Measurements from ENCODE around the gene ADPRM. TPM values are rescaled to one million over a fixed set of nuclear protein-coding genes. Genes with fewer than 3 reads are reported as not detected.

ADPRM gene
- total RNA-seq, 4 donors from 2014 or later, result 5.2 to 39.2 (median 26.5) TPM

GRCh38 chr17:10657879-10658278 lies 39.5 kb upstream of the ADPRM start:
- in situ Hi-C loops (cut with MboI; ENCODE audit: low sequenced_read_pairs in 4 of 4) (no loop called here), intact Hi-C loops (cut with DNase I; ENCODE audit: low total_unique reads) (no loop called here)
- H3K4me1 ChIP-seq, result peaks cover 0 to 6% of the 10 kb centered on the region in 2 donors
- no peak overlapping the region for H3K4me3 ChIP-seq
- no peaks in the 10 kb centered on the region for H3K36me3 ChIP-seq
- ATAC-seq (no peak), DNase-seq (no peak)
- H3K9me3 ChIP-seq, result no peaks in the 10 kb centered on the region
- TF ChIP-seq, protein P1, sequence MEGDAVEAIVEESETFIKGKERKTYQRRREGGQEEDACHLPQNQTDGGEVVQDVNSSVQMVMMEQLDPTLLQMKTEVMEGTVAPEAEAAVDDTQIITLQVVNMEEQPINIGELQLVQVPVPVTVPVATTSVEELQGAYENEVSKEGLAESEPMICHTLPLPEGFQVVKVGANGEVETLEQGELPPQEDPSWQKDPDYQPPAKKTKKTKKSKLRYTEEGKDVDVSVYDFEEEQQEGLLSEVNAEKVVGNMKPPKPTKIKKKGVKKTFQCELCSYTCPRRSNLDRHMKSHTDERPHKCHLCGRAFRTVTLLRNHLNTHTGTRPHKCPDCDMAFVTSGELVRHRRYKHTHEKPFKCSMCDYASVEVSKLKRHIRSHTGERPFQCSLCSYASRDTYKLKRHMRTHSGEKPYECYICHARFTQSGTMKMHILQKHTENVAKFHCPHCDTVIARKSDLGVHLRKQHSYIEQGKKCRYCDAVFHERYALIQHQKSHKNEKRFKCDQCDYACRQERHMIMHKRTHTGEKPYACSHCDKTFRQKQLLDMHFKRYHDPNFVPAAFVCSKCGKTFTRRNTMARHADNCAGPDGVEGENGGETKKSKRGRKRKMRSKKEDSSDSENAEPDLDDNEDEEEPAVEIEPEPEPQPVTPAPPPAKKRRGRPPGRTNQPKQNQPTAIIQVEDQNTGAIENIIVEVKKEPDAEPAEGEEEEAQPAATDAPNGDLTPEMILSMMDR (IDR thresholded peaks at IDR 0.05 in 4 of 5, conservative IDR thresholded peaks at IDR 0.05 in 1 of 5), result no peak
- no peak for TF ChIP-seq POLR2A (IDR thresholded peaks at IDR 0.05)
- H3K27me3 ChIP-seq, result no peaks in the 10 kb centered on the region
- H3K27ac ChIP-seq, result no peak overlapping the region

DNA sequence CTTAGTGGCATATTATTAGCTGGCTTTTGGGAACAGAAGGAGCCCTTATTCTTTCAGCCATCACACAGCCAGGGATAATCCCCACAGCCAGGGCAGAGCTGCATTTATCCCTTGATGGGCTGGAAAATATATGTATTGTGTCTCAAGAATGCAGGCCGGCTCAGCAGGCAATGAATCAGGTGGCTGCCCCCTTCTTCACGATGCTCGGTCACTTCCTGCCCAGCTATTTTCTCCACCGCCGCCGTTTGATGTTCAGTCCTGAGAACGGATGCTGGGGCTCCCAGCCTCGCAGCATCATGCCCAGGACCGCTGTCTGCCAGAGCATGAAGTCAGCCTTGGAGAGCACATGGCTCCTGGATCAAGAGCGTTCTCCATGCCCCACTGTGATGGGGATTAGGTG lies 36.0 kb upstream of the ADPRM start:
- Histone ChIP-seq H3K27me3 (no peaks in the 10 kb centered on the region), H3K4me3 (no peak overlapping the region), H3K9me3 (no peaks in the 10 kb centered on the region), H3K27ac (no peak overlapping the region), H3K4me1 (peaks cover 0 to 6% of the 10 kb centered on the region in 2 donors), H3K36me3 (no peaks in the 10 kb centered on the region)
- intact Hi-C loops (cut with DNase I; ENCODE audit: low total_unique reads) (no loop called here), in situ Hi-C loops (cut with MboI; ENCODE audit: low sequenced_read_pairs in 4 of 4) (no loop called here)
- ATAC-seq (no peak), DNase-seq (no peak)
- no peak for TF ChIP-seq POLR2A (IDR thresholded peaks at IDR 0.05)
- TF ChIP-seq, protein P1 (IDR thresholded peaks at IDR 0.05 in 4 of 5, conservative IDR thresholded peaks at IDR 0.05 in 1 of 5), result no peak

GRCh38 chr17:10663231-10663630 lies 34.2 kb upstream of the ADPRM start:
- H3K4me1 ChIP-seq, result no peaks in the 10 kb centered on the region
- DNase-seq, result no peak
- H3K27me3 ChIP-seq, result no peaks in the 10 kb centered on the region
- TF ChIP-seq, protein P1 (IDR thresholded peaks at IDR 0.05 in 4 of 5, conservative IDR thresholded peaks at IDR 0.05 in 1 of 5), result no peak
- no peak for TF ChIP-seq POLR2A (IDR thresholded peaks at IDR 0.05)
- intact Hi-C loops (cut with DNase I; ENCODE audit: low total_unique reads) (no loop called here), in situ Hi-C loops (cut with MboI; ENCODE audit: low sequenced_read_pairs in 4 of 4) (no loop called here)
- H3K9me3 ChIP-seq, result no peaks in the 10 kb centered on the region
- H3K36me3 ChIP-seq, result no peaks in the 10 kb centered on the region
- ATAC-seq, result no peak
- no peak overlapping the region for H3K4me3 ChIP-seq
- H3K27ac ChIP-seq, result no peak overlapping the region

DNA sequence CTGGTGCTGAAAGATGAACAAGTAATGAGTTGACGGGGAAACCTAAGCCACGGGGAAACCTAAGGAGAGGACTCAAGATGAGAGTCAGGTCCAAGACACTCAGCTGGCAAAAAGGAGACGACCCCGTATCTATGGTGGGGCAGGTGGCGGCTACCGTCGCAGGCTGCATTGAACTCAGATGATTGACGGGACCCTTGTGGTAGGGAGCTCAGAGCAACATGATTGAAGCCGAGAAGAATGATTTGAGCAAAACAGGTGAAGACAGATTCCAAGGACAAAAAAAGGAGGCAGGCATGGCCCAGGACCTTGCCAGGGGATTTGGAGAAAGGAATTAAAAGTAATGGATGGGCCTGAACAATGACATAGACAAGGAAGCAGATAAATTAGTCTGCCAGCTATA lies 32.8 kb upstream of the ADPRM start:
- Histone ChIP-seq H3K4me1 (no peaks in the 10 kb centered on the region), H3K27me3 (no peaks in the 10 kb centered on the region), H3K36me3 (no peaks in the 10 kb centered on the region), H3K9me3 (no peaks in the 10 kb centered on the region), H3K4me3 (no peak overlapping the region), H3K27ac (no peak overlapping the region)
- in situ Hi-C loops (cut with MboI; ENCODE audit: low sequenced_read_pairs in 4 of 4), result no loop called here
- ATAC-seq (no peak), DNase-seq (no peak)
- no peak for TF ChIP-seq POLR2A (IDR thresholded peaks at IDR 0.05)
- TF ChIP-seq, protein P1 (IDR thresholded peaks at IDR 0.05 in 4 of 5, conservative IDR thresholded peaks at IDR 0.05 in 1 of 5), result no peak
- intact Hi-C loops (cut with DNase I; ENCODE audit: low total_unique reads), result no loop called here

GRCh38 chr17:10666906-10667305 lies 30.5 kb upstream of the ADPRM start:
- ATAC-seq, result no peak
- TF ChIP-seq POLR2A (IDR thresholded peaks at IDR 0.05), result no peak
- TF ChIP-seq, protein P1 (IDR thresholded peaks at IDR 0.05 in 4 of 5, conservative IDR thresholded peaks at IDR 0.05 in 1 of 5), result no peak
- Histone ChIP-seq H3K9me3 (no peaks in the 10 kb centered on the region), H3K27me3 (no peaks in the 10 kb centered on the region), H3K27ac (no peak overlapping the region), H3K36me3 (no peaks in the 10 kb centered on the region), H3K4me1 (no peaks in the 10 kb centered on the region), H3K4me3 (no peak overlapping the region)
- no peak for DNase-seq
- in situ Hi-C loops (cut with MboI; ENCODE audit: low sequenced_read_pairs in 4 of 4), result no loop called here
- intact Hi-C loops (cut with DNase I; ENCODE audit: low total_unique reads), result no loop called here

All from gastrocnemius medialis (tissue), 4 donors.